Mucosa of rectum (tissue), 2 donors: ENCODE data around the gene SCFD2.

ENCODE experiments used
- H3K27ac ChIP-seq, 2 donors: one replicate each; pipeline ENCODE4 v1.7.0; 2013; ENCODE audit warnings: inconsistent platforms in 2 of 2, low read depth in 2 of 2, low read length in 2 of 2
- H3K27me3 ChIP-seq, 2 donors: one replicate each; pipeline ENCODE4 v1.7.0; 2013; ENCODE audit warnings: low read length in 2 of 2; ENCODE audit not compliant: control insufficient read depth in 2 of 2, insufficient read depth in 2 of 2
- H3K36me3 ChIP-seq, 2 donors: one replicate each; pipeline ENCODE4 v1.7.0; 2013; ENCODE audit warnings: low read length in 2 of 2; ENCODE audit not compliant: control insufficient read depth in 2 of 2, insufficient read depth in 2 of 2
- H3K4me1 ChIP-seq, 2 donors: one replicate each; pipeline ENCODE4 v1.7.0; 2013; ENCODE audit warnings: low read length in 2 of 2, mild to moderate bottlenecking in 1 of 2; ENCODE audit not compliant: control insufficient read depth in 2 of 2, insufficient read depth in 2 of 2
- H3K4me3 ChIP-seq, 2 donors: one replicate each; pipeline ENCODE4 v1.7.0; 2013; ENCODE audit warnings: low read length in 2 of 2
- H3K9ac ChIP-seq, 2 donors: one replicate each; pipeline ENCODE4 v1.7.0; 2013; ENCODE audit warnings: low read length in 2 of 2, low read depth in 1 of 2, mild to moderate bottlenecking in 1 of 2
- H3K9me3 ChIP-seq, 2 donors: one replicate each; pipeline ENCODE4 v1.7.0; 2013; ENCODE audit warnings: low read length in 2 of 2; ENCODE audit not compliant: control insufficient read depth in 2 of 2
- donor health status: healthy.
- donor health status: Normal muscosa, but diverticular disease.

The SCFD2 gene

DNA sequence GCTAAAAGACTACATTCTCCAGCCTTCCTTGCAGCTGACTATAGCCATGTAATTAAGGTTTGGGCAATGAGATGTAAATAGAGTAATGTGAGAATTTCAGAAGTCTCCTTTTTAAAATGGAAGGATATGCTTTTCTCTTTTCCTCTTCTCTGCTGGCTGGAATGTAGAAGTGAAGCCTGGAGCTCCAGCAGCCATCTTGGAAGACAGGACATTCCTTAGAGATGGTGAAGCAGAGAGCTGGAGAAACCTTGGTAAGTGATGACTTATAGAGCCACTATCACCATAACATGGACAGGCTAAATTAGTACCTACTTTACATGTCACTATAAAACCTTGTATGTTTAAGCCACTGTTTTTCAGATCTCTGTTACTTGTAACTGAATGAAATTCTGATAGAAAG lies 455.7 kb downstream of the SCFD2 start:
- Histone ChIP-seq H3K36me3 (no peaks in the 10 kb centered on the region), H3K9me3 (no peaks in the 10 kb centered on the region), H3K4me3 (no peak overlapping the region), H3K27me3 (no peaks in the 10 kb centered on the region), H3K27ac (no peak overlapping the region), H3K9ac (no peak overlapping the region), H3K4me1 (peaks cover 0 to 2% of the 10 kb centered on the region in 2 donors)

DNA sequence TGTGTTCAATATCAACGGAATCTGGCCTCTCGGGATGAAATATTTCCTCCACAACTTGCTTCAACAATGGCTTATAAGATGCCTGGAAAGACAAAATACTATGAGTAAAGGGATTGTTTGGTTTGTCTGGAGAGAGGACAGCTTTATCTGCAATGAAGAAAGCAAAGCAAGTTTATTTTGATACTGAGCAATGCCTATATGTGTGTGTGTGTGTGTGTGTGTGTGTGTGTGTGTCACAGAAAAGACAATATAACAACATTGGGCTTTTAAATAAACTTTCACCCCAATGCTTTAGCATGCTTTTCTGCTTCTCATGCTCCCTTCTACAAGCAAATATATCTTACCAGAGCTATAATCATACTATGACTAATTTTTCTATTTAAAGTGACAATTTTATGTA lies 458.4 kb downstream of the SCFD2 start:
- Histone ChIP-seq H3K4me3 (no peak overlapping the region), H3K27me3 (no peaks in the 10 kb centered on the region), H3K9ac (no peak overlapping the region), H3K9me3 (no peaks in the 10 kb centered on the region), H3K27ac (no peak overlapping the region), H3K36me3 (no peaks in the 10 kb centered on the region), H3K4me1 (no peaks in the 10 kb centered on the region)

DNA sequence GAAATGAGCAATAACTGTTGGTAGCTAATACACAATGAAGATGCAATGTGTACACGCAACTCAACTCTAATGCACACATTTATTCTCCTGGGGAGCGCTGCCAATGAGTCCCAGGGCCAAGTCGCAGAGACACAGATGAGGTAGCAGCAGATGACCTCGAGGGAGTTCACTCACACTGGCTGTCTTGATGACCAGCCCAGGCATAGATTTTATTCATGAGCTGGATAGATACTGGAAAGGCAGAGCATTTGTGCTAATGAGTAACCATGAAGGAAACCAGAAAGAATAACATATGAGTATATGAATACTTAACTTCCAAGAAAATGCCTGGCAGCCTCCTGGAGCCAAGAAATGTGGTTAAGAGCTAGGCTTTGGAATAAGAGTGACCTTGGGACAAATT lies 461.4 kb downstream of the SCFD2 start:
- Histone ChIP-seq H3K9me3 (no peaks in the 10 kb centered on the region), H3K4me3 (no peak overlapping the region), H3K27ac (no peak overlapping the region), H3K27me3 (no peaks in the 10 kb centered on the region), H3K36me3 (no peaks in the 10 kb centered on the region), H3K4me1 (no peaks in the 10 kb centered on the region), H3K9ac (no peak overlapping the region)

DNA sequence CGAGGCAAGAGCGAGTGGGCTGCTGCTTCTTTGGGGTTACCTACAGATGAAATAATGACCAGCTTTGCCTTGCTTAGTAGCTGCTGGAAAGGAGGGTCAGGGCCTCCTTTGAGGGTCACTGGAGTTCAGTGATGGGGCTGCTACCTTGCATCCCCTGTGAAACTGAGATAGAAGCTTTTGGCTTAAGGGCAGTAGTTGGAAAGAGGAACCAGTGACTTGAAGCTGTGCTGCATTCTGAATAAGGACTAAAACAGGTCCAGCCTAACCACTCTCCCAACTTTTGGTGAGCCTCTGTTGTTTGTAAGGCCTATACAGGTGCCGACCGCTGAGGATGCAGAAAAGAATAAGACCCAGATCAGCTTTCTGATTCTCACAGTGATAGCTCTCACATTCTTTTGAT lies 462.6 kb downstream of the SCFD2 start:
- H3K27ac ChIP-seq, result no peak overlapping the region
- H3K9me3 ChIP-seq, result no peaks in the 10 kb centered on the region
- H3K27me3 ChIP-seq, result no peaks in the 10 kb centered on the region
- H3K4me1 ChIP-seq, result no peaks in the 10 kb centered on the region
- no peaks in the 10 kb centered on the region for H3K36me3 ChIP-seq
- no peak overlapping the region for H3K9ac ChIP-seq
- H3K4me3 ChIP-seq, result no peak overlapping the region

DNA sequence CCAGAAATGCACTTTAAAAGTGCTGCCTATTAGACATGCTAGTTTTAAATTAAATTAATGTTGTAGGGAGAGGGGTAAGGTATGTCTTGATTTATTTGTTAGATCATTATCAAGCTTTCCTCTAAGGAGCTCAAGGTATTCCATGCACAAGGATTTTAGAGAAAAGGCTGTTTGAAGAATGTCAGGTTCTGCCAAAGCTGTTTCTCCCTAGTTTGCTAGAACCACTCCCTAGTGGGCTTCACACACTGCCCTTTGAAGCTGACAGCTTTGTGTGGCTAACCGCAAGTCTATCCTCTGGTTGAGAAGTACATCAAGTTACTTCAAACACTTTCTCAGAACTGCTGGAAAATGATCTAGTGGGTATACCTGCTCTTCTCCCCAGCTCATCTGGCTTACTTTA lies 471.4 kb downstream of the SCFD2 start:
- H3K9me3 ChIP-seq, result no peaks in the 10 kb centered on the region
- no peaks in the 10 kb centered on the region for H3K4me1 ChIP-seq
- no peak overlapping the region for H3K27ac ChIP-seq
- H3K36me3 ChIP-seq, result no peaks in the 10 kb centered on the region
- no peak overlapping the region for H3K9ac ChIP-seq
- H3K27me3 ChIP-seq, result no peaks in the 10 kb centered on the region
- no peak overlapping the region for H3K4me3 ChIP-seq

DNA sequence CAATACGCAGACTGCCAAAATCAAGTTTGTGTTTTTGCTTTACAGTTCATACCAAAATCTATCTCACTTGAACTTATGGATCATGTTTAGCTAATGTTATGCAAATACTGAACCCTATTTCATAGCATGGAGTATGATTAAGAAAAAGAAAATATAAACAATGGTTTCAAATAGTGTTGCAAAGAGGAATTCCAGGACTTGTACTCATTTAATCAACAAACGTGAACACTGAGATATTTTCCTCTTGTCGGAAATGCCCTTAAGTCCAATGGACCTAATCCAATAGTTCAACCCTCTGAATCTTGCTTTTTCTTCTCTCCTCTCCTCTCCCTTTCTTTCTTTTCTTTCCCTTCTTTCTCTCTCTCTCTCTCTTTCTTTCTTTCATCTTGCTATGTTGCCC lies 473.0 kb downstream of the SCFD2 start:
- H3K36me3 ChIP-seq, result no peaks in the 10 kb centered on the region
- no peak overlapping the region for H3K4me3 ChIP-seq
- H3K9me3 ChIP-seq, result no peaks in the 10 kb centered on the region
- no peaks in the 10 kb centered on the region for H3K27me3 ChIP-seq
- H3K4me1 ChIP-seq, result no peaks in the 10 kb centered on the region
- H3K9ac ChIP-seq, result no peak overlapping the region
- no peak overlapping the region for H3K27ac ChIP-seq

DNA sequence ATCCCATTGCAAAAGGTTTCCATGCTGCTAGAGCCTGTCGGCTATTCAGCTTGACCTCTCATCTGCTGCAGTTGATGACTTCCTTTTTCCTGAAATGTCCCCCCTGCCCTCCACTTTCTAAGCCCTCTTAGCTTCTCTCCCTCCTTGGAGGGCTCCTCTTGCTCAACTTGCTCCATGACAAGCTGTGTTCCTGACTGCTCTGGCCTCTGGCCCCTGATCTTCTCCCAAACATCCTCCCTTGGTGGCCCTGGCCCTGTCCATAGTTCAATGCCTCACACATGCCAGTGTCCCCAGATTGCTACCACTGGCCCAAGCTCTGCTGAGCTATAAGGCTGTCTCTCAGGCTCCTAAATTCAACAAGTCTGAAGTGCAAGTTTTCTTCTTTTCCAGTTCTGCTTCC lies 474.1 kb downstream of the SCFD2 start:
- Histone ChIP-seq H3K4me1 (no peaks in the 10 kb centered on the region), H3K4me3 (no peak overlapping the region), H3K27me3 (no peaks in the 10 kb centered on the region), H3K36me3 (no peaks in the 10 kb centered on the region), H3K9ac (no peak overlapping the region), H3K9me3 (no peaks in the 10 kb centered on the region), H3K27ac (no peak overlapping the region)

DNA sequence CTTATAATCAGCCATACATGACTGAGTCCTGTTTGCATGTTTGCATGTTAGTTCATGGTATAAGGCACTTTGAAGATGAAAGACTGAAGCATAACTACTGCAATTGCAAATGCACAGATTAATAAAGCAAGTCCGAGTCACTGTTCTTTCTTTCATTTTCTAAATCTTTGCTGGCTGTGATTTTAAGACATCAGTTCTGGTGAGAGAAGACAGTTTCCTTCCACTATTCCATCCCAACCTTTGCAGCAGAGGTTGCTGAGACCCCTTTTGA lies 475.4 kb downstream of the SCFD2 start:
- Histone ChIP-seq H3K36me3 (no peaks in the 10 kb centered on the region), H3K27me3 (no peaks in the 10 kb centered on the region), H3K27ac (no peak overlapping the region), H3K4me1 (no peaks in the 10 kb centered on the region), H3K9ac (no peak overlapping the region), H3K9me3 (no peaks in the 10 kb centered on the region), H3K4me3 (no peak overlapping the region)

DNA sequence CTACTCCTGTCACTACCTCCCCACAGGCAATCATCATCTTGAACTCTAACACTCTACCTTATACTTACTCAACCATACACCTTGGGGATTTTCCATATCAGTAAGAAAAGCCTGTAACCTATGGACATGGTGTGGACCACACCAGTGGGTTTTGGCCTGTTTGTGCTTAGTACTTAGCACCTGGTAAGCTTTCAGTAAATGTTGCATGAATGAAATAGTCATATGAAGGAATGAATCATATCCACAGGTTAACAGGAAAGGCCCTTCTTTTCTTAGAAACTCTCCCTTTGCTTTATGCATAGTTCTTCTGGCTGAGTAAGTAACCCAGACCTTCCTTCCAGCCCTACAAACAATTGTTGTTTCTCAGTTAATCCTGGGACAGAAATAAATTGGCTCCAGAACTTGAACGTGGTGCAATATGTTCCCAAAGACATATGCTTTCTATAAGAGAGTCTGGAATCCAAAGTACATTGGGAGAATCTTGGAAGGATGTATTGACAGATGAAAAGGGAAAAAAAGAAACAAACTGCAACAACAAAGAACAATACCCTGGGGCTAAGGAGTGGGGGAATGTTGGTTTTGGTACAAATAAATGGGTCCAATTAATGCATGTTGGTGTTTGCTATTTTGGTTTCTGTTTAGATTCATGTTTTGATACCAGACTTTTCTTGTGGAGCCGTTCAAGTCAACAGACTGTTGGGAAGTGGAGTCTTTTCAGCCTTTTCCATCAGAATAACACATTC lies 475.9 kb downstream of the SCFD2 start:
- no peak overlapping the region for H3K27ac ChIP-seq
- H3K27me3 ChIP-seq, result no peaks in the 10 kb centered on the region
- no peaks in the 10 kb centered on the region for H3K4me1 ChIP-seq
- no peak overlapping the region for H3K9ac ChIP-seq
- H3K9me3 ChIP-seq, result no peaks in the 10 kb centered on the region
- no peak overlapping the region for H3K4me3 ChIP-seq
- H3K36me3 ChIP-seq, result no peaks in the 10 kb centered on the region

DNA sequence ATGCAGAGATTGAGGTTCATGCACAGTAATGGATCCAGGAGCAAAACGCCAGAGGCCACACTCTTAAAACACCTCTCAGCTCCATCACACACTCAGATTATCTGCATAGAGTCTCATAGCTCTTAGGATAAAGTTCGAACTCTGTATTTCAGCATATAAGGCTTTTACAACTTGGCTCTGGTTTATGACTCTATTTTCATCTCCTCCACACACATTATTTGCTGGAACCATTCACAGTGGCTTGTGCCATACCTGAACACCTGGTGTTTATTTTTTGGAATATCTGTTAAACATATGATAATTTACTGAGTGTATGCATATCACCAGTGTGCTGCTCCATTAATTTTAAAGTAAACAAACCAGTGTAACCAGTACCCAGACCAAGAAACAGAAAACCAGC lies 476.5 kb downstream of the SCFD2 start:
- no peak overlapping the region for H3K27ac ChIP-seq
- H3K4me3 ChIP-seq, result no peak overlapping the region
- no peak overlapping the region for H3K9ac ChIP-seq
- no peaks in the 10 kb centered on the region for H3K36me3 ChIP-seq
- no peaks in the 10 kb centered on the region for H3K4me1 ChIP-seq
- no peaks in the 10 kb centered on the region for H3K27me3 ChIP-seq
- no peaks in the 10 kb centered on the region for H3K9me3 ChIP-seq

DNA sequence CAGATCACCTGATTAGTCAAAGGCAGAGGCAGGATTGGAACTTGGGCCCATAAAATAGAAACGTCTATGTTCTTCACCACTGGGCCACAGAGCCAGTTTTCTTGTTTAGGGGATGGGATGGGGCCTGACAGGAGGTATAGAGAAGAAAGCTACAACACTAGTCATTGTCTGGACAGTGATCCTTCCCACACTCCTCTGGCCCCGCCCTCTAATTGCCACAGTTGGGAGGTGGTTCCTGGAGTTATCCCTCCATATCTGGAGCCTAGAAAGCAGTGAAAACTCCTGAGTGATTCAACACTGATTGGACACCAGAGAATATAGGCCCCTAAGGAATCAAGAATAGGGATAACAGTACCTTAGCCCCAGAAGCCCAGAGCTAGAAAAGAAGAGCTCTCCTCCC lies 480.9 kb downstream of the SCFD2 start:
- H3K27ac ChIP-seq, result no peak overlapping the region
- no peaks in the 10 kb centered on the region for H3K9me3 ChIP-seq
- H3K27me3 ChIP-seq, result no peaks in the 10 kb centered on the region
- H3K9ac ChIP-seq, result no peak overlapping the region
- H3K4me3 ChIP-seq, result no peak overlapping the region
- no peaks in the 10 kb centered on the region for H3K36me3 ChIP-seq
- H3K4me1 ChIP-seq, result no peaks in the 10 kb centered on the region
